SHP77 (cell line): Measurements from ENCODE around the gene SLC1A7.
A peak's percentile ranks its signal among the peaks of the same experiment; 100 is the strongest.

Experiments used
- DNase-seq, 2 experiments: peaks; one replicate each; lab custom pipeline; 2025; lab: John Stamatoyannopoulos, UW

The SLC1A7 gene

GRCh38 chr1:53075761-53076163 lies 66.7 kb downstream of the SLC1A7 start:
- DNase-seq: no peak

- no peak for DNase-seq
Observed at GRCh38 chr1:53075206-53075605, 67.2 kb downstream of the SLC1A7 start.

GRCh38 chr1:53074313-53075154 lies 67.9 kb downstream of the SLC1A7 start:
- DNase-seq: no peak

- peak; percentile 13 to 46 for DNase-seq
Observed at GRCh38 chr1:53073868-53074311, 68.5 kb downstream of the SLC1A7 start.

- no peak for DNase-seq
Observed at GRCh38 chr1:53073287-53073686, 69.2 kb downstream of the SLC1A7 start.

- no peak for DNase-seq
Observed at GRCh38 chr1:53071915-53072314, 70.5 kb downstream of the SLC1A7 start.

- no peak for DNase-seq
Observed at GRCh38 chr1:53071167-53071865, 71.1 kb downstream of the SLC1A7 start.

GRCh38 chr1:53070621-53071020 lies 71.8 kb downstream of the SLC1A7 start:
- no peak for DNase-seq

GRCh38 chr1:53069663-53070327 lies 72.6 kb downstream of the SLC1A7 start:
- DNase-seq: no peak

GRCh38 chr1:53069265-53069662 lies 73.2 kb downstream of the SLC1A7 start:
- no peak for DNase-seq

GRCh38 chr1:53068314-53069099 lies 73.9 kb downstream of the SLC1A7 start:
- no peak for DNase-seq

GRCh38 chr1:53067886-53068285 lies 74.6 kb downstream of the SLC1A7 start:
- no peak for DNase-seq

GRCh38 chr1:53066891-53067738 lies 75.3 kb downstream of the SLC1A7 start:
- no peak for DNase-seq

- no peak for DNase-seq
Observed at GRCh38 chr1:53066488-53066887, 76.0 kb downstream of the SLC1A7 start.

- DNase-seq: no peak
Observed at GRCh38 chr1:53065391-53065790, 77.0 kb downstream of the SLC1A7 start.

- no peak for DNase-seq
Observed at GRCh38 chr1:53063744-53064515, 78.5 kb downstream of the SLC1A7 start.

GRCh38 chr1:53062708-53063591 lies 79.5 kb downstream of the SLC1A7 start:
- no peak for DNase-seq

- no peak for DNase-seq
Observed at GRCh38 chr1:53061859-53062707, 80.4 kb downstream of the SLC1A7 start, which contains the start of gene PODN. Gene PODN (plus strand): TSS chr1:53062213. CDS start chr1:53069856, 7,643 bp downstream.
